OCI-LY7 (cell line): ENCODE measurements around the gene MEIS2. TPM values are rescaled to one million over a fixed set of nuclear protein-coding genes. Genes with fewer than 3 reads are reported as not detected.

ENCODE experiments used
- BruUV-seq: library from RNA; stranded (reverse); fragments of 400-500 nt; replicated peaks from 2 replicates; lab custom pipeline; 2021; lab: Mats Ljungman, UMichigan
- CTCF ChIA-PET: fragments of 300-600 bp; sonication (Branson Sonifier 250); formaldehyde crosslinking; loops from one replicate; lab custom pipeline; 2022; ENCODE audit warnings: antibody characterized with exemption; ENCODE audit not compliant: unreplicated experiment; lab: Charles Lee
- POLR2A ChIA-PET: fragments of 300-600 bp; sonication (Branson Sonifier 250); formaldehyde crosslinking; loops from one replicate; lab custom pipeline; 2022; ENCODE audit warnings: antibody characterized with exemption; lab: Charles Lee
- DNase-seq: peaks from one replicate; pipeline ENCODE4 v3.0.0-alpha.2; 2015; ENCODE audit warnings: low spot score
- H2AFZ ChIP-seq: fragments of 200-600 bp; sonication (generic), shearing (Covaris generic); 2 replicates; pipeline ENCODE4 v1.6.1; 2014; ENCODE audit warnings: mild to moderate bottlenecking, antibody characterized with exemption, low read length, moderate library complexity
- H3K27ac ChIP-seq: fragments of 200-600 bp; sonication (generic); 2 replicates; pipeline ENCODE4 v1.5.1; 2014; ENCODE audit warnings: mixed run types, low read depth, mild to moderate bottlenecking, moderate library complexity, low read length, inconsistent platforms; ENCODE audit not compliant: poor library complexity, severe bottlenecking
- H3K36me3 ChIP-seq: fragments of 200-600 bp; sonication (generic); 2 replicates; pipeline ENCODE4 v1.6.1; 2014; ENCODE audit warnings: mild to moderate bottlenecking, antibody characterized with exemption, low read length, moderate library complexity, mixed read lengths; ENCODE audit not compliant: insufficient read depth
- H3K4me1 ChIP-seq: fragments of 200-600 bp; sonication (generic); 2 replicates; pipeline ENCODE4 v1.5.1; 2014; ENCODE audit warnings: mild to moderate bottlenecking, low read length; ENCODE audit not compliant: insufficient read depth, poor library complexity, severe bottlenecking
- H3K4me2 ChIP-seq: fragments of 200-600 bp; sonication (generic); 2 replicates; pipeline ENCODE4 v1.6.1; 2014; ENCODE audit warnings: mild to moderate bottlenecking, low read length
- H3K4me3 ChIP-seq: fragments of 200-600 bp; sonication (generic); 2 replicates; pipeline ENCODE4 v1.5.1; 2014; ENCODE audit warnings: mild to moderate bottlenecking, low read depth, low read length; ENCODE audit not compliant: poor library complexity, severe bottlenecking
- H3K79me2 ChIP-seq: fragments of 200-600 bp; sonication (generic); 2 replicates; pipeline ENCODE4 v1.6.1; 2016; ENCODE audit warnings: low read depth, mild to moderate bottlenecking, low read length, moderate library complexity, mixed read lengths; ENCODE audit not compliant: insufficient read depth
- H3K9me2 ChIP-seq: fragments of 200-600 bp; sonication (generic); 2 replicates; pipeline ENCODE4 v1.6.1; 2016; ENCODE audit warnings: mild to moderate bottlenecking, low read length, mixed read lengths; ENCODE audit not compliant: insufficient read depth
- H3K9me3 ChIP-seq: fragments of 200-600 bp; sonication (generic); 2 replicates; pipeline ENCODE4 v1.6.1; 2014; ENCODE audit warnings: mild to moderate bottlenecking, mixed run types, low read length, mixed read lengths
- H4K20me1 ChIP-seq: fragments of 200-600 bp; sonication (generic); 2 replicates; pipeline ENCODE4 v1.6.1; 2014; ENCODE audit warnings: mild to moderate bottlenecking, antibody characterized with exemption, low read length, moderate library complexity, mixed read lengths; ENCODE audit not compliant: insufficient read depth
- EZH2phosphoT487 ChIP-seq: fragments of 200-600 bp; sonication (generic); IDR thresholded peaks from 2 replicates; pipeline ENCODE4 v1.6.1; 2018; ENCODE audit warnings: low read depth, borderline replicate concordance, mild to moderate bottlenecking, mixed run types, antibody characterized with exemption, low read length, moderate library complexity, mixed read lengths
- intact Hi-C: fragments of 100-400 bp; cut with micrococcal nuclease; formaldehyde crosslinking; loops from one replicate; pipeline ENCODE4 v1.10.0; 2022; ENCODE audit not compliant: unreplicated experiment
- total RNA-seq, 2 experiments: library from RNA; depleted of rRNA in 1 of 2; stranded (reverse); fragments of >200 nt in 1 of 2; shearing (Covaris generic) in 1 of 2; gene quantifications; 2 replicates each; pipeline ENCODE4 v1.2.3, GENCODE V29; 2014 to 2022
- TF ChIP-seq, protein P1 (sequence below): fragments of 200-600 bp; sonication (generic); conservative IDR thresholded peaks from 2 replicates; pipeline ENCODE4 v1.5.1; 2014; ENCODE audit warnings: mild to moderate bottlenecking, antibody characterized with exemption, low read length, moderate library complexity, mixed read lengths

MEIS2 gene
- total RNA-seq, 2 experiments from 2014 or later: 31.0 to 35.8 TPM

DNA sequence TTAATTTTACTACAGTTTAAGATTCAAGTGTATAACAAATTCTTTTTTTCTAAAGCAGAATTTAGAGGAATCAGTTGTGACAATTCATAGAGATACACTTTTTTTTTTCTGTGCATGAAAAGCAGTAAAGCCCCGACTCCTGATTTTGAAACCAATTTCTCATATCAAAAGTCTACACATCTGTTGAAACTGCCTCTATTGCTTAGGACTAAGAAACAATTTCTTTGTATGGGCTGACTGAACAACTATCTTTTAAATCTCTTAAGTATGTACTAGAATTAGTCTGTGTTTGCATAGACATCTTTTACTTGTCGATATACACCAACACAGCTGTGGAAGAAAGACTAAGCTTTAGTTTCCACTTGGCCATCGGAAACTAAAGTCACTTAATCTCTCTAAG is 127.6 kb downstream of the MEIS2 start:
- no peaks in the 10 kb centered on the region for H3K79me2 ChIP-seq
- intact Hi-C loops: no loop called here
- TF ChIP-seq EZH2phosphoT487: no peak
- TF ChIP-seq, protein P1, sequence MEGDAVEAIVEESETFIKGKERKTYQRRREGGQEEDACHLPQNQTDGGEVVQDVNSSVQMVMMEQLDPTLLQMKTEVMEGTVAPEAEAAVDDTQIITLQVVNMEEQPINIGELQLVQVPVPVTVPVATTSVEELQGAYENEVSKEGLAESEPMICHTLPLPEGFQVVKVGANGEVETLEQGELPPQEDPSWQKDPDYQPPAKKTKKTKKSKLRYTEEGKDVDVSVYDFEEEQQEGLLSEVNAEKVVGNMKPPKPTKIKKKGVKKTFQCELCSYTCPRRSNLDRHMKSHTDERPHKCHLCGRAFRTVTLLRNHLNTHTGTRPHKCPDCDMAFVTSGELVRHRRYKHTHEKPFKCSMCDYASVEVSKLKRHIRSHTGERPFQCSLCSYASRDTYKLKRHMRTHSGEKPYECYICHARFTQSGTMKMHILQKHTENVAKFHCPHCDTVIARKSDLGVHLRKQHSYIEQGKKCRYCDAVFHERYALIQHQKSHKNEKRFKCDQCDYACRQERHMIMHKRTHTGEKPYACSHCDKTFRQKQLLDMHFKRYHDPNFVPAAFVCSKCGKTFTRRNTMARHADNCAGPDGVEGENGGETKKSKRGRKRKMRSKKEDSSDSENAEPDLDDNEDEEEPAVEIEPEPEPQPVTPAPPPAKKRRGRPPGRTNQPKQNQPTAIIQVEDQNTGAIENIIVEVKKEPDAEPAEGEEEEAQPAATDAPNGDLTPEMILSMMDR: no peak
- POLR2A ChIA-PET: no interaction called here
- H3K4me2 ChIP-seq: no peak overlapping the region
- no peak overlapping the region for H2AFZ ChIP-seq
- BruUV-seq: no TSS peak
- no peak overlapping the region for H3K4me3 ChIP-seq
- H3K36me3 ChIP-seq: peaks cover 4% of the 10 kb centered on the region; the same call in 1 of the 2 replicates
- no peaks in the 10 kb centered on the region for H3K4me1 ChIP-seq
- CTCF ChIA-PET: no interaction called here
- no peak overlapping the region for H3K27ac ChIP-seq
- H3K9me2 ChIP-seq: no peaks in the 10 kb centered on the region
- no peaks in the 10 kb centered on the region for H4K20me1 ChIP-seq
- no peaks in the 10 kb centered on the region for H3K9me3 ChIP-seq
- no peak for DNase-seq

- Histone ChIP-seq H3K27ac (no peak overlapping the region), H4K20me1 (no peaks in the 10 kb centered on the region), H2AFZ (no peak overlapping the region), H3K4me2 (no peak overlapping the region), H3K4me3 (no peak overlapping the region), H3K79me2 (no peaks in the 10 kb centered on the region), H3K4me1 (no peaks in the 10 kb centered on the region), H3K9me2 (no peaks in the 10 kb centered on the region), H3K9me3 (no peaks in the 10 kb centered on the region), H3K36me3 (peaks cover 4% of the 10 kb centered on the region; the same call in 1 of the 2 replicates)
- ChIA-PET POLR2A (interaction anchor here (1.1 kb wide), 1 partner anchor 12 kb away, joined by 3 read pairs; no protein-coding TSS in a partner anchor), CTCF (no interaction called here)
- DNase-seq: no peak
- no TSS peak for BruUV-seq
- TF ChIP-seq, protein P1: no peak
- no peak for TF ChIP-seq EZH2phosphoT487
- intact Hi-C loops: no loop called here
Observed at GRCh38 chr15:36970522-36970921, 129.8 kb downstream of the MEIS2 start.

DNA sequence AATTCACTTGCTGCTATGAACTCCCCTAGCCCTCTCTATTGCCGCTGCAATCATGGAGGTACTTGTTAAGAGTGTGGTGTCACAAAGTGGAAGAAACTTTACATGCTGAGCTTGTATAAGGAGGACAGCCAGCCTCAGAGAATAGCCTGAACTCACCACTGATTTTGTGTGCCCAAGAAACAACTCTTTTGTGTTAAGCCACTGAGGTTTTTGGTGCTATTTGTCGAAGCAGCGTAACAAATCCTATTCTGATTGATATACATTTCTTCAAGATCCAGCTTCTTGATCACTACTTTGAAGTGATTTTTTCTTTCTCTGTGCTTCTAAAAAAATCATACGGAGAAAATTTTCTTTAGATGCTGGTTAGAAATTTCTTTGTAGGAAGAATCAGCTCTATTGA is 132.4 kb downstream of the MEIS2 start:
- CTCF ChIA-PET: no interaction called here
- H3K36me3 ChIP-seq: peaks cover 4% of the 10 kb centered on the region; the same call in 1 of the 2 replicates
- no peak overlapping the region for H2AFZ ChIP-seq
- H3K4me1 ChIP-seq: no peaks in the 10 kb centered on the region
- no peaks in the 10 kb centered on the region for H4K20me1 ChIP-seq
- H3K9me2 ChIP-seq: no peaks in the 10 kb centered on the region
- H3K4me2 ChIP-seq: no peak overlapping the region
- TF ChIP-seq EZH2phosphoT487: no peak
- TF ChIP-seq, protein P1: no peak
- BruUV-seq: no TSS peak
- intact Hi-C loops: no loop called here
- no peak overlapping the region for H3K27ac ChIP-seq
- no peak for DNase-seq
- POLR2A ChIA-PET: no interaction called here
- H3K4me3 ChIP-seq: no peak overlapping the region
- H3K79me2 ChIP-seq: no peaks in the 10 kb centered on the region
- no peaks in the 10 kb centered on the region for H3K9me3 ChIP-seq
